HG03432 (cell line): ENCODE results near the gene ELAVL3.
A peak's percentile ranks its signal among the peaks of the same experiment; 100 is the strongest.

ENCODE experiments used
- ATAC-seq: cut with Tn5 transposase; IDR thresholded peaks from one replicate; pipeline ENCODE4 v1.9.1; 2021; ENCODE audit warnings: mild to moderate bottlenecking, moderate library complexity; ENCODE audit not compliant: unreplicated experiment

The ELAVL3 gene

DNA sequence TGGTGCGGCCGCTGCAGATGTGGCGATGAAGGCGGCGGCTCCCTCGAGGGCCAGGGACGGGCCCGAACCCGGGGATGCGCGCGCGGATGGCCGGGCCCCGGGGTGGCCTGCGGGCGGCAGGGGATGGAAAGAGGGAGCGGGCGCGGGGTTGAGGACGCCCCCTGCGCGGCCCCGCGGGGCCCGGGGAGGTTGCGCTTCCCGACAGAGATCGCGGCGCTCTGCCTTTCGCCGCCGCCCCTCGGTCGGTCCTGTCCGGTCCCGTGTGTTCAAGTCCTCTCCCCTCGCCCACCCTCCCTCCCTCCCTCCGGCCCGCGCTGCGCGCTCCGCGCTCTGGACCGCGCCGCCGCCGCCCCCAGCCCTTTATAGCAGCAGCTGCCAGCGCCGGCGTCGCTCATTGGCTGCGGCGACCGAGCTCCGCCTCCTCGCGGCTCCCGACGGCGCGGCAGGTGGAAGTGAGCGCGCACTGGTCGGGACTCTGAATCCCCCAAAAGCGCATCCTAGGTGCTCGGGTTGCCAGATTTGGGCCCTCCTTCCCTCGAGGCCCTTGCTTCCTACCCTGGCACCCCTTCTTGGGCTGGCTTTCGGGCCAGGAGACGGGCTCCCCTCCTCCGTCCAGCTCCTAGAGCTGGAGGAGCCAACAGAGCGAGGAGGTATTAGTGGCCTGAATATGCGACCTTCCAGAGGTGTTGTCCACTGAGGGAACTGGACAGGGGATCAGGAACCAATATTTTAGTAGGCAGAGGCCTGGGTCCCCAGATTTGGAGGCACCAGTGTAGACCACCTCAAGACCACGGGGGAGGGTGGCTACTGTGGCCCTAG lies at the start of gene ELAVL3:
Gene ELAVL3 (minus strand): TSS at position 332 of the 819 bp plus-strand sequence. CDS start 438 bp downstream, outside the sequence.
- no peak for ATAC-seq

DNA sequence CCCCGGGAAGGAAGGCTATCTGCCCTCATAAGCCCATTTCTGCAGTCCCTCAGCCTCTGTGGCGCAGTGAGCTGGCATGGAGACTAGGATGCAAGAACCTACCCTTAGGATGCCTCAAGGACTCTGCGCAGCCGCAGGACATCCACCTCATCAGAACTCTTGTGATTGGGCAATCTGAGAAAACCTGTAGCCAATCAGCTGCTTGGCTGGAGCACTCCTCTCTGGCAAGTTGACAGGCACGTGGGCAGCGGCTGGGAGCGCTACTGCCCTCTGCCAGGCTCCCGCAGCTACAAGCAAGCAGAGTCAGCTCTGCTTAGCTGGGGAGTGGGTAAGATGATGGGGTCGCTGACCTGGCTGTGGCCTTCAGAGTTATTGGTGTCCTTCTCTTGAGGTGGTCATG lies 49.6 kb upstream of the ELAVL3 start:
- no peak for ATAC-seq

DNA sequence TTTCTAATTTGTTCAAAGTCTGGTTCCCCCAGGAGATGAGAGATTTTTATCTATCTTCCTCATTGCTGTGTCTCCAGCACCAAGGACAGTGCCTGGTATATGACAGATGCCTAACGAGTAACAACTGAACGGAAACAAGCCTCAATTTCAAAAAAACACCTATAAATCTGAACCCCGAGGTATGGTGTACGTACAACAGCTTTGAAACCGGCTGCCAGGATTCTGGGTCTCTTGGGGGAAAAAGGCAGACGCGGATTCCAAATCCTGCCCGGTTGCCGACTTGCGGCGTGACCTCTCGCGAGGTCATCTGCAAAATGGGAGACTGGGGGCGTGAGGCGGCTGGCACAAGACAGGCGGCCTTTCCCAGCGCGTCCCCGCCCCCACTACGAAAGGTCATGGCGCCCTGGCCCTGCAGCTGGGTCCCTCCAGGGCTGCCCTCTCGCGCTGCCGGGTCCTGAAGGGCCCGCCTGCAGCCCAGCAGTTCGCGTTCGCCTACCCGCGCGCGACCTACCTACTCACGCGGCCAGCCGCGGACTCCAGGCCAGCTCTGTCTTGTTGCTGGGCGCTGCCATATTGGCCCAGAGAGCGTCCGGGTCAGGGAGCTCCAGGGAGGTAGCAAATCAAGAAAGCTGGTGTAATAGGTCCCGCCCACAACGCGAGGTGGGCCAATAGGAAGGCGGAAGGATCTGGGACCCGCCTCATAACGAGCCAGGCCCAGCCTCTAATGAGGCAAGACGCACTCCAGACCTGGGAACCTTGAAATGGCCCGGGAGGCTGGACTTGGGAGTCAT lies 47.9 kb upstream of the ELAVL3 start, which contains the start of gene ECSIT:
Gene ECSIT (minus strand): TSS at position 584 of the 791 bp plus-strand sequence. CDS start 9,964 bp downstream, outside the sequence.
- peak; percentile 93 for ATAC-seq

- ATAC-seq, result no peak
Observed at GRCh38 chr19:11519138-11519537, 38.3 kb upstream of the ELAVL3 start.

GRCh38 chr19:11513946-11514345 lies 33.1 kb upstream of the ELAVL3 start:
- ATAC-seq, result no peak

- no peak for ATAC-seq
Observed at GRCh38 chr19:11510444-11510843, 29.6 kb upstream of the ELAVL3 start.

DNA sequence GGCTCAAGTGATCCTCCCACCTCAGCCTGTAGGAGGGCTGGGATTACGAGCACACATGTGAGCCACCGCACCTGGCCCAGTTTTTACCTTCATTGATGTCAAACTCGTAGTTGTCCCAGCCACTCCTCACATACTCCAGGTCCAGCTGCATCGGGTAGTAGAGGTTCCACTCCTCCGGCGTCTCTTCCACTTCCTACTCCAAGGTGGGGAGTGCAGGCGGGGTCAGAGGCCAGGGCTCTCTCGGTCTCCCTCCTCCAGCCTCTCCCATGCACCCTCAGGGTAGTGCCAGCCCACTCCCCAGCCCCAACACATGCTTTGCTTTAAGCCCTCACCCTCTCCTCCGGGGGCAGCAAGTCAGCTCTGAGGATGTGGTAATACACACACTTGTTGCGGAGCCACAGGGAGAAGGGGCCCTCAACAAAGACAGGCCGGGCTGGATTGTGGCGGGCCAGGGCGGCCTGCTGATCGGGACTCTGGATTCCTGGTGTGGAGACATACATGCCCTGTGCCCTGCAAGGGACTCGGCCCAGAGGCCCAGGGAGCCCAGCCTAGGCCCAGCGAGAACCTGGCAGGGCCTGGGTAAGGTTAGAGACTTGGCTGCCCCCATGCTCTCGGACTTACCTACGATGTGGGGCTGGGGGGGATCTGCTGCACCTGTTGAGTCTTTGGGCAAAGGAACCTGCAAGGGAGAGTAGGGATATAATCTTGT lies 26.7 kb upstream of the ELAVL3 start:
- no peak for ATAC-seq

DNA sequence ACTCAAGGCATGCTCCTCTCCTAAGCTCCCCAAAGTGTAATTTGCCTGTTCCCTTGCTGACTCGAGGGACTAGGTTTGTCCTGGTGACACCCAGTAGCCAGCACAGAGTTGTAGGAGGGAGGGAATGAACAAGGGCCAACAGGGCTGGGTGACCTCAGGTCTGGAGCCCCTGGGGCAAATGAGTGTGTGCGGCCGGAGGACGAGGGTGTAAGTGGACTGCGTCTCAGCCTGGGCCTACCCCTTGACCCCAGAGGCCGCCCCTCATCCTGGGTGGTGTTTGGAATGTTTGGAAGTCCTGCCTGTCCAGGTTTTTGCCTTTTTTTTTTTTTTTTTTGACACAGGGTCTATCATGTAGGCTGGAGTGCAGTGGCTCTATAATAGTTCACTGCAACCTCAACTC lies 26.1 kb upstream of the ELAVL3 start:
- no peak for ATAC-seq

GRCh38 chr19:11506101-11506555 lies 25.3 kb upstream of the ELAVL3 start:
- peak; percentile 31 for ATAC-seq

- ATAC-seq, result peak; percentile 56
Observed at GRCh38 chr19:11505504-11506100, 24.8 kb upstream of the ELAVL3 start, which contains the start of gene ZNF653. ZNF653 (minus strand) TSS chr19:11505839; CDS start chr19:11505786, 53 bp downstream.

GRCh38 chr19:11505032-11505503 lies 24.2 kb upstream of the ELAVL3 start:
- ATAC-seq, result peak; percentile 89

GRCh38 chr19:11504502-11505031 lies 23.7 kb upstream of the ELAVL3 start:
- ATAC-seq, result no peak

GRCh38 chr19:11499890-11500420 lies 19.1 kb upstream of the ELAVL3 start:
- no peak for ATAC-seq

- ATAC-seq, result no peak
Observed at GRCh38 chr19:11499220-11499726, 18.4 kb upstream of the ELAVL3 start.

DNA sequence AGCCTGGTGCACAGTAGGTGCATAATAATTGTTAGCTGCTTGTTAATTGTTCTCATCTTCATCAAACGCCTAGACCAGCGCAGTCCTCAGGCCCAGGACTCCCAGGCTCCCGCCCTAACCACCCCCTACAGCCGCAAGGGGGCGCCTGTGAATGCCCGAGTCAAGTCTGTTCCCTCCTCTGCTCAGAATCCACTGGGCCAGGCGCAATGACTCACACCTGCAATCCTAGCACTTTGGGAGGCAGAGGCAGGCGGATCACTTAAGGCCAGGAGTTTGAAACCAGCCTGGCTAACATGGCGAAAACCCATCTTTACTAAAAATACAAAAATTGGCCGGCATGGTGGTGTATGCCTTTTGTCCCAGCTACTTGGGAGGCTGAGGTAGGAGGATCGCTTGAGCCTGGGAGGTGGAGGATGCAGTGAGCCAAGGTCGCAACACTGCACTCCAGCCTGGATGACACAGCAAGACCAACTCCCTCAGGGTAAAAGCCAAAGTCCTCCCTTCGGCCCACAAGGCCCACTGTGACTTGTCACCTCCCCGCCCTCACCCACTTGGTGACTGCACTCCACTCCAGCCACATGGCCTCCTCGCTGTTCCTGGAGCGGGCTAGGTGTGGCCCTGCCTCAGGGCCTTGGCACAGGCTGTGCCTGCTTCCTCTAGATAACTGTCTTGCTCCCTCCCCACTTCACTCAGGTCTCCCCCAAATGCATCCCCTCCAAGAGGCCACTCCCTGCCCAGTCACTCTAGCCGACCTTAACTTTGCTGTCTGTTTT lies 15.7 kb upstream of the ELAVL3 start:
- ATAC-seq, result no peak

- no peak for ATAC-seq
Observed at GRCh38 chr19:11495885-11496284, 15.0 kb upstream of the ELAVL3 start.

- no peak for ATAC-seq
Observed at GRCh38 chr19:11495481-11495880, 14.6 kb upstream of the ELAVL3 start.

DNA sequence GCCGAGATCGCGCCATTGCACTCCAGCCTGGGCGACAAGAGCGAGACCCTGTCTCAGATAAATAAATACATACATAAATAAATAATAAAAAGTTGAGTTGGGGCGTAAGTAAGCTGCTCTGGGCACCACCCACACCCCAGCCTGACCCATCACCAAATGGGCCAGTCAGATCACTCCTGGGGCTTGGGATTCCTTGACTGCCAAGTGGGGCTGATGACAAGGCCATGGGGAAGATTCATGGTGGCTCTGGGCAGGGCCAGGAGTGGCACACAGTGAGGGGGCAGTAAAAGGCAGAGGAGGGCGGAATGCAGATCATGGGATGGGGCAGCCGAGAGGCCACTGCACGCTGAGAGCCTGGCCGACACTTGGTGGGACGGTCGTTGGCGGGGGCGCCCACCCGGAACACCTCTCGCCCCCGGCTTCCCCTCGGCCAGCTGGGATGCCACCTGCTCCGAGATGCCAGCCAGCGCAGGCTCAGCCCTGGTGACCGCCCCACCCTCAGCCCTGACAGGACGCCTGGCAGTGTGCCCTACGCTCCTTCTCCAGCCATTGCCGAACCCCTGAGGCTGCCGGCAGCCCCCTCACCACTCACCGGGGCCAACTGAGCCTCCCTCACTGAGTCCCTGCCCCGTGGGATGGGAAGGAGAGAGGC lies 13.9 kb upstream of the ELAVL3 start:
- ATAC-seq, result no peak
